ENCODE measurements around the gene ZNF878.
A peak's percentile ranks its signal among the peaks of the same experiment; 100 is the strongest.
"Not testable (repeated sequence)": the region's sequence is repeated elsewhere in the genome, so short reads cannot be mapped to it uniquely, and the experiment has no call there.

The ZNF878 gene

DNA sequence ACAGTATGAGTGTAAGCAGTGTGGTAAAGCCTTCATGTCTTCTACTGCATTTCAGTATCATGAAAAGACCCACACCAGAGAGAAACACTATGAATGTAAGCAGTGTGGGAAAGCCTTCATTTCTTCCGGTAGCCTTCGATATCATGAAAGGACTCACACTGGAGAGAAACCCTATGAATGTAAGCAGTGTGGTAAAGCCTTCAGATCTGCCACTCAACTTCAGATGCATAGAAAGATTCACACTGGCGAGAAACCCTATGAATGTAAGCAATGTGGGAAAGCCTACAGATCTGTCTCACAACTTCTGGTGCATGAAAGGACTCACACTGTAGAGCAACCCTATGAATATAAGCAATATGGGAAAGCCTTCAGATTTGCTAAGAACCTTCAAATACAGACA lies 24.6 kb upstream of the ZNF878 start:
- no peak overlapping the region for H3K9ac ChIP-seq (ENCODE audit: low read depth in 1 of 2, low read length in 2 of 2)
- H3K4me3 ChIP-seq (ENCODE audit: low read length in 2 of 2): peak overlapping the region; percentile 40 to 42
- no peaks in the 10 kb centered on the region for H3K4me1 ChIP-seq (ENCODE audit: control insufficient read depth in 2 of 2, insufficient read depth in 2 of 2, low read length in 2 of 2)
- peaks cover 56 to 67% of the 10 kb centered on the region in 2 donors for H3K9me3 ChIP-seq (ENCODE audit: control insufficient read depth in 2 of 2, low read length in 2 of 2)
- no peak overlapping the region for H3K27ac ChIP-seq (ENCODE audit: low read depth in 2 of 2, low read length in 2 of 2)
- no peaks in the 10 kb centered on the region for H3K27me3 ChIP-seq (ENCODE audit: control insufficient read depth in 2 of 2, insufficient read depth in 2 of 2, low read length in 2 of 2)
- peaks cover 39 to 42% of the 10 kb centered on the region in 2 donors for H3K36me3 ChIP-seq (ENCODE audit: control insufficient read depth in 2 of 2, insufficient read depth in 2 of 2, low read length in 2 of 2)

- not testable (repeated sequence) for H3K27me3 ChIP-seq (ENCODE audit: control insufficient read depth in 2 of 2, insufficient read depth in 2 of 2, low read length in 2 of 2); H3K4me1 ChIP-seq (ENCODE audit: control insufficient read depth in 2 of 2, insufficient read depth in 2 of 2, low read length in 2 of 2); H3K9ac ChIP-seq (ENCODE audit: low read depth in 1 of 2, low read length in 2 of 2); H3K27ac ChIP-seq (ENCODE audit: low read depth in 2 of 2, low read length in 2 of 2)
- peaks cover 62 to 67% of the 10 kb centered on the region in 2 donors for H3K9me3 ChIP-seq (ENCODE audit: control insufficient read depth in 2 of 2, low read length in 2 of 2)
- peaks cover 39 to 42% of the 10 kb centered on the region in 2 donors for H3K36me3 ChIP-seq (ENCODE audit: control insufficient read depth in 2 of 2, insufficient read depth in 2 of 2, low read length in 2 of 2)
- peak overlapping the region; percentile 24 to 40 for H3K4me3 ChIP-seq (ENCODE audit: low read length in 2 of 2)
Measured at GRCh38 chr19:12076331-12076730, 23.6 kb upstream of the ZNF878 start.

DNA sequence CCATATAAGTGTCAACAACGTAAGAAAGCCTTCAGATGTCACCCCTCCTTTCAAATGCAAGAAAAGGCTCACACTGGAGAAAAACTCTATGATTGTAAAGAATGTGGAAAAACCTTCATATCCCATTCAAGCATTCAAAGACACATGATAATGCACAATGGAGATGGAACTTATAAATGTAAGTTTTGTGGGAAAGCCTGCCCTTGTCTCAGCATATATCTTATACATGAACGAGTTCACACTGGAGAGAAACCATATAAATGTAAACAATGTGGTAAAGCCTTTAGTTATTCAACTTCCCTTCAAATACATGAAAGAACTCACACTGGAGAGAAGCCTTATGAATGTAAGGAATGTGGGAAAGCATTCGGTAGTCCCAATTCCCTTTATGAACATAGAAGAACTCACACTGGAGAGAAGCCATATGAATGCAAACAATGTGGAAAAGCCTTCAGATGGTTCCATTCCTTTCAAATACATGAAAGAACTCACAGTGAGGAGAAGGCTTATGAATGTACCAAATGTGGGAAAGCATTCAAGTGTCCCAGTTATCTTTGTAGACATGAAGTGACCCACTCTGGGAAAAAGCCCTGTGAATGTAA lies 22.9 kb upstream of the ZNF878 start:
- Histone ChIP-seq H3K36me3 (ENCODE audit: control insufficient read depth in 2 of 2, insufficient read depth in 2 of 2, low read length in 2 of 2) (peaks cover 42% of the 10 kb centered on the region in 2 donors), H3K4me1 (ENCODE audit: control insufficient read depth in 2 of 2, insufficient read depth in 2 of 2, low read length in 2 of 2) (no peaks in the 10 kb centered on the region), H3K27me3 (ENCODE audit: control insufficient read depth in 2 of 2, insufficient read depth in 2 of 2, low read length in 2 of 2) (no peaks in the 10 kb centered on the region), H3K27ac (ENCODE audit: low read depth in 2 of 2, low read length in 2 of 2) (no peak overlapping the region), H3K4me3 (ENCODE audit: low read length in 2 of 2) (peak overlapping the region; percentile 11 to 40), H3K9ac (ENCODE audit: low read depth in 1 of 2, low read length in 2 of 2) (no peak overlapping the region), H3K9me3 (ENCODE audit: control insufficient read depth in 2 of 2, low read length in 2 of 2) (peaks cover 64 to 66% of the 10 kb centered on the region in 2 donors)

GRCh38 chr19:12064590-12065538 lies 12.1 kb upstream of the ZNF878 start, which contains the start of gene ZNF844:
ZNF844 (plus strand) TSS chr19:12064731; CDS start chr19:12064874, 143 bp downstream.
- Histone ChIP-seq H3K36me3 (ENCODE audit: control insufficient read depth in 2 of 2, insufficient read depth in 2 of 2, low read length in 2 of 2) (peaks cover 0 to 3% of the 10 kb centered on the region in 2 donors), H3K9ac (ENCODE audit: low read depth in 1 of 2, low read length in 2 of 2) (peak within 1 kb of the TSS; percentile 86 to 97), H3K27ac (ENCODE audit: low read depth in 2 of 2, low read length in 2 of 2) (peak within 1 kb of the TSS; percentile 88 to 92), H3K9me3 (ENCODE audit: control insufficient read depth in 2 of 2, low read length in 2 of 2) (peaks cover 2 to 4% of the 10 kb centered on the region in 2 donors), H3K4me1 (ENCODE audit: control insufficient read depth in 2 of 2, insufficient read depth in 2 of 2, low read length in 2 of 2) (peaks cover 4 to 8% of the 10 kb centered on the region in 2 donors), H3K27me3 (ENCODE audit: control insufficient read depth in 2 of 2, insufficient read depth in 2 of 2, low read length in 2 of 2) (no peaks in the 10 kb centered on the region), H3K4me3 (ENCODE audit: low read length in 2 of 2) (peak within 1 kb of the TSS; percentile 82 to 96)

- Histone ChIP-seq H3K4me3 (ENCODE audit: low read length in 2 of 2) (no peak overlapping the region), H3K27ac (ENCODE audit: low read depth in 2 of 2, low read length in 2 of 2) (no peak overlapping the region), H3K27me3 (ENCODE audit: control insufficient read depth in 2 of 2, insufficient read depth in 2 of 2, low read length in 2 of 2) (no peaks in the 10 kb centered on the region), H3K9me3 (ENCODE audit: control insufficient read depth in 2 of 2, low read length in 2 of 2) (no peaks in the 10 kb centered on the region), H3K4me1 (ENCODE audit: control insufficient read depth in 2 of 2, insufficient read depth in 2 of 2, low read length in 2 of 2) (peaks cover 4 to 6% of the 10 kb centered on the region in 2 donors), H3K36me3 (ENCODE audit: control insufficient read depth in 2 of 2, insufficient read depth in 2 of 2, low read length in 2 of 2) (no peaks in the 10 kb centered on the region), H3K9ac (ENCODE audit: low read depth in 1 of 2, low read length in 2 of 2) (no peak overlapping the region)
Measured at GRCh38 chr19:12055784-12056183, 3.0 kb upstream of the ZNF878 start.

- Histone ChIP-seq H3K27ac (ENCODE audit: low read depth in 2 of 2, low read length in 2 of 2) (peak overlapping the region in 1 of 2 donors; percentile 19), H3K27me3 (ENCODE audit: control insufficient read depth in 2 of 2, insufficient read depth in 2 of 2, low read length in 2 of 2) (no peaks in the 10 kb centered on the region), H3K9me3 (ENCODE audit: control insufficient read depth in 2 of 2, low read length in 2 of 2) (no peaks in the 10 kb centered on the region), H3K36me3 (ENCODE audit: control insufficient read depth in 2 of 2, insufficient read depth in 2 of 2, low read length in 2 of 2) (no peaks in the 10 kb centered on the region), H3K9ac (ENCODE audit: low read depth in 1 of 2, low read length in 2 of 2) (peak overlapping the region; percentile 15 to 65), H3K4me1 (ENCODE audit: control insufficient read depth in 2 of 2, insufficient read depth in 2 of 2, low read length in 2 of 2) (peaks cover 4 to 6% of the 10 kb centered on the region in 2 donors), H3K4me3 (ENCODE audit: low read length in 2 of 2) (peak overlapping the region; percentile 76 to 85)
Measured at GRCh38 chr19:12052091-12052496, 667 bp downstream of the ZNF878 start.

DNA sequence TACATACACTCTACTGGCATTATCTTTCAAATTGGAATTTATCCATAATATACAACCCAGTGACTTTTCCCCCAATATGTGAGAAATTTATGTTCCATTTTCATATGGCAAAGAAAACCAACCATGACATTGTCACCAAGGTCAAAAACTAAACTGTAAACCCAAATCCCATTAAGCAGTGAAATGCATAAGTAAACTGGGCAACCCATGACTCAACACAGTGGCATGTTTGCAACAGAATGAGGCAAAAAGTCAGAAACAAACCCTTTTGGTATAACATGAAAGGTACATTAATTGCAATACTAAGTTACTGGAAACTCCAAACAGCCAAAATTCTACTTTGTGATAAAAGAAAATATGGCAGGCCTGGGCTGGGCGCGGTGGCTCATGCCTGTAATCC lies 4.9 kb downstream of the ZNF878 start:
- H3K4me3 ChIP-seq (ENCODE audit: low read length in 2 of 2): no peak overlapping the region
- no peaks in the 10 kb centered on the region for H3K36me3 ChIP-seq (ENCODE audit: control insufficient read depth in 2 of 2, insufficient read depth in 2 of 2, low read length in 2 of 2)
- H3K27me3 ChIP-seq (ENCODE audit: control insufficient read depth in 2 of 2, insufficient read depth in 2 of 2, low read length in 2 of 2): no peaks in the 10 kb centered on the region
- H3K4me1 ChIP-seq (ENCODE audit: control insufficient read depth in 2 of 2, insufficient read depth in 2 of 2, low read length in 2 of 2): peaks cover 4 to 6% of the 10 kb centered on the region in 2 donors
- H3K9me3 ChIP-seq (ENCODE audit: control insufficient read depth in 2 of 2, low read length in 2 of 2): peaks cover 12% of the 10 kb centered on the region in 2 donors
- no peak overlapping the region for H3K9ac ChIP-seq (ENCODE audit: low read depth in 1 of 2, low read length in 2 of 2)
- no peak overlapping the region for H3K27ac ChIP-seq (ENCODE audit: low read depth in 2 of 2, low read length in 2 of 2)

GRCh38 chr19:12043752-12044422 lies 8.9 kb downstream of the ZNF878 start:
- H3K9me3 ChIP-seq (ENCODE audit: control insufficient read depth in 2 of 2, low read length in 2 of 2): peaks cover 12% of the 10 kb centered on the region in 2 donors
- H3K4me1 ChIP-seq (ENCODE audit: control insufficient read depth in 2 of 2, insufficient read depth in 2 of 2, low read length in 2 of 2): no peaks in the 10 kb centered on the region
- no peak overlapping the region for H3K27ac ChIP-seq (ENCODE audit: low read depth in 2 of 2, low read length in 2 of 2)
- H3K36me3 ChIP-seq (ENCODE audit: control insufficient read depth in 2 of 2, insufficient read depth in 2 of 2, low read length in 2 of 2): no peaks in the 10 kb centered on the region
- no peak overlapping the region for H3K9ac ChIP-seq (ENCODE audit: low read depth in 1 of 2, low read length in 2 of 2)
- H3K27me3 ChIP-seq (ENCODE audit: control insufficient read depth in 2 of 2, insufficient read depth in 2 of 2, low read length in 2 of 2): no peaks in the 10 kb centered on the region
- H3K4me3 ChIP-seq (ENCODE audit: low read length in 2 of 2): no peak overlapping the region

DNA sequence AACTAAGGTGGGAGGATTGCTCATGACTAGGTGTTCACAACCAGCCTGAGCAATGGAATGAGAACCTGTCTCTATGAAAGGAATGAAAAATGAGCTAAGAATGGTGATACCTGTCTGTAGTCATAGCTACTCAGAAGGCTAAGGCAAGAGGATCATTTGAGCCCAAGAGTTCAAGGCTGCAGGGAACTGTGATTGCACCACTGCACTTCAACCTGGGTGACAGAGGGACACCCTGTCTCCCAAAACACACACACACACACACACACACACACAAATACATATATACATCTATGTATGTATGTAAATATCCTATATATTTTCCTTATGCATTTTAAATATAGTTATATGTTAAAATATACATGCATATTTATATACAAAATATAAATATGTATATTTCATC lies 9.9 kb downstream of the ZNF878 start:
- no peaks in the 10 kb centered on the region for H3K36me3 ChIP-seq (ENCODE audit: control insufficient read depth in 2 of 2, insufficient read depth in 2 of 2, low read length in 2 of 2)
- no peaks in the 10 kb centered on the region for H3K27me3 ChIP-seq (ENCODE audit: control insufficient read depth in 2 of 2, insufficient read depth in 2 of 2, low read length in 2 of 2)
- peaks cover 12% of the 10 kb centered on the region in 2 donors for H3K9me3 ChIP-seq (ENCODE audit: control insufficient read depth in 2 of 2, low read length in 2 of 2)
- H3K4me3 ChIP-seq (ENCODE audit: low read length in 2 of 2): no peak overlapping the region
- H3K4me1 ChIP-seq (ENCODE audit: control insufficient read depth in 2 of 2, insufficient read depth in 2 of 2, low read length in 2 of 2): no peaks in the 10 kb centered on the region
- no peak overlapping the region for H3K9ac ChIP-seq (ENCODE audit: low read depth in 1 of 2, low read length in 2 of 2)
- H3K27ac ChIP-seq (ENCODE audit: low read depth in 2 of 2, low read length in 2 of 2): no peak overlapping the region
